GM19193 (cell line): ENCODE results near the gene ITGB4.

ENCODE experiments used
- POLR2A ChIP-seq: IDR thresholded peaks from 4 replicates; pipeline ENCODE4 v1.6.1; 2011; ENCODE audit not compliant: insufficient read depth, insufficient read length; ENCODE audit errors: extremely low read depth

Gene ITGB4

DNA sequence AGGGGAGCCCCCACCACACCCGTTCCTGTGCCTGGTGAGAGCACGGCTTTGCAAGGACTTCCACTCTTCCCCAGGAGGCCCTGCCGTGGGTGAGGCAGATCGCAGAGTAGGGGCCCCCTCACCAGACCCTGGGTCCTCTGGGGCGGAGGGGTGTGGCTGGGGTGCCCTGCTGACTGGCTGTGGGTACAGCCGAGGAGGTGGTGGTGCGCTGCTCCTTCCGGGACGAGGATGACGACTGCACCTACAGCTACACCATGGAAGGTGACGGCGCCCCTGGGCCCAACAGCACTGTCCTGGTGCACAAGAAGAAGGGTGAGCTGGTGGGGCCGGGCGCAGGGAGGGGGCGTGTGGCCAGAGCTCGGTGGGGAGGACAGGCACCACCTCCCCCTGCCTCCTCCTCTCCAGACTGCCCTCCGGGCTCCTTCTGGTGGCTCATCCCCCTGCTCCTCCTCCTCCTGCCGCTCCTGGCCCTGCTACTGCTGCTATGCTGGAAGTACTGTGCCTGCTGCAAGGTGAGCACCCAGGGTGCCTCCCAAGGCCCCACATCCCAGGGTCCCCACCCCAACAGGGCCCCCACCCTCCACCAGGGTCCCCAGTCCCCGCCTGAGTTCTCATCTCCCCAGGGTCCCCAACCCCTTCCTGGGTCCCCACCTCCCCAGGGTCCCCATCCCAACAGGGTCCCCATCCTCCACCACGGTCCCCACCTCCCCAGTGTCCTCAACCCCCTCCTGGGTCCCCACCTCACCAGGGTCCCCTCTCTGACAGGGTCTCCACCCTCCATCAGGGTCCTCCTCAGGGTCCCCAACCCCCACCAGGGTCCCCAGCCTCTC is 16.1 kb downstream of the ITGB4 start:
- no peak for TF ChIP-seq POLR2A

DNA sequence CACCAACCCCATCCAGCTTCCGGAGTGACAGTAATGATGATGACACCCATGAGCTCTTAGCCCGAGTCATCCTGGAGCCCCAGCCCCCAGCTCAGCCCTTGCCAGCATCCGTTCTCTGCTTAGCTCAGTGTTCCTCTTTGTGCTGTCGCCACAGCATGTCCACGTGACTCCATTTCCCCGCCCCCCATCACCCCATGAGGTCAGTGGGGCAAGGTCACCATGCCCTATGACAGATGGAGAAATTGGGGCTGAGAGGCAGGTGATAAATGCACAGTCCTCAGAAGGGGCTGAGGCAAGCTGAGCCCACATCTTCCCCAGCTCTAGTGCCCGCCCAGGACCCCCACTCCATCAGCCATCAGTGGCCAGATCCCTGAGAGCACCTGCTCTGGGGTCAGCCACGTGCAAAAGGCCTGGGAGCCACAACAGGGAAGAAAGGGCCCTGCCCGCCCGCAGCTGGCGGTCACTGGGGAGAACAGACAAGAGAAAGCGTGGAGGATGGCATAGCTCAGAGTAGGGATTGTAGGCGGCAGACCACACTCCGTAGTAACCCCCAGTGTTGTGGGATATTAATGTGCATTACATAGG is 17.1 kb downstream of the ITGB4 start:
- no peak for TF ChIP-seq POLR2A

DNA sequence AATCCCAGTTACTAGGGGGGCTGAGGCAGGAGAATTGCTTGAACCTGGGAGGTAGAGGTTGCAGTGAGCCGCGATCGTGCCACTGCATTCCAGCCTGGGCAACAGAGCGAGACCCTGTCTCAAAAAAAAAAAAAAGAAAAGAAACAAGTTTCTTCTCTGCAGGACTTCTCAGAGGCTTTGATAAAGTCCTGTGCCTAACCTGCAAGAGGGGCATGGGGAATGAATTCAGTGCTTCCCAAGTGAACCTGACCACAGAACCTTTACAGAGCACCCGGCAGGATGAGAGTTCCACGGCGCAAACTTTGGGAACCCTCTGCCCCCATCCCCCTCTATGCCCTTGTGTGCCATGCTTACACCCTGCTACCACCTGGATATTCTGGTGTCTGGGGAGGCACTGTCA is 17.9 kb downstream of the ITGB4 start:
- TF ChIP-seq POLR2A, result no peak

DNA sequence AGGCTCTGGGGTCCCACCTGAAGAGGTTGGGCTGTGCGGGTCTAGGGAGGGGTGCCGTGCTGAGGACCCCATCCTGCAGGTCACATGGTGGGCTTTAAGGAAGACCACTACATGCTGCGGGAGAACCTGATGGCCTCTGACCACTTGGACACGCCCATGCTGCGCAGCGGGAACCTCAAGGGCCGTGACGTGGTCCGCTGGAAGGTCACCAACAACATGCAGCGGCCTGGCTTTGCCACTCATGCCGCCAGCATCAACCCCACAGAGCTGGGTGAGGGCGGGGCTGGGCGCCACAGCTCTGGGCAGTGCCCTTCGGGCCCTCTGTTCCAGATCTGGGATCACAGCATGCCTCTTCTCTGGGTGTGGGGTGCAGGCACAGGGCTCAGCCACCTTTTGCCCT is 18.5 kb downstream of the ITGB4 start:
- TF ChIP-seq POLR2A, result no peak

DNA sequence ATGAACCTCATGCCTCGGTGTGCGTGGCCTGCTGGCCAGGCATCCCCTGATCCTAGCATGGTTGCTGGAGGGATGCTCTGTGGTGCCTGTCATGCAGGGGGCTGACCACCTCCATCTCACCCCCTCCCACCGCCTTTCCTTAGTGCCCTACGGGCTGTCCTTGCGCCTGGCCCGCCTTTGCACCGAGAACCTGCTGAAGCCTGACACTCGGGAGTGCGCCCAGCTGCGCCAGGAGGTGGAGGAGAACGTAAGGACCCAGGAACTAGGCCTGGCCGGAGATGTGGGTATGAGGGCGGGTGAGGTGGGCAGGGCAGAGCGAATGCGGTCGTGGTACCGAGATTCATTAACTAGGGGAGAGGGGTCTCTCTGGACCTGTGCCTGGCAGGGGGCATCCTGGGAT is 19.0 kb downstream of the ITGB4 start:
- no peak for TF ChIP-seq POLR2A

DNA sequence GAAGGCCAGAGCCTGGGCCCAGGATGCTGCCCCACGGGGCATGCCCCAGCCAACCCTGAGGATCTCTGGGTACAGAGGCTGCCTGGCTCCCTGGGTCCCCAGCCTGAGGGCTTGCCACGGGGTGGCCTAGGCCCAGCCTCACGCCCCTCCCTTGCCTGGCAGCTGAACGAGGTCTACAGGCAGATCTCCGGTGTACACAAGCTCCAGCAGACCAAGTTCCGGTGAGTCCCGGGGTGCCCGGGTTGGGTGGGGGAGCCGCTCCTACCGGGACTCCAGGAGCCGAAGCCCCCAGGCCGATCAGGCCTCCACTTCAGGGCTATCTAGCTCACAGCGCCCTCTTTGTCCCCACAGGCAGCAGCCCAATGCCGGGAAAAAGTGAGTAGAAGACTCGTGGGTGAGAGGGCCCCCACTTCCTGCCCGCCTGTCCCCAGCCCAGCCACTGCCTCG is 19.4 kb downstream of the ITGB4 start:
- TF ChIP-seq POLR2A, result no peak

DNA sequence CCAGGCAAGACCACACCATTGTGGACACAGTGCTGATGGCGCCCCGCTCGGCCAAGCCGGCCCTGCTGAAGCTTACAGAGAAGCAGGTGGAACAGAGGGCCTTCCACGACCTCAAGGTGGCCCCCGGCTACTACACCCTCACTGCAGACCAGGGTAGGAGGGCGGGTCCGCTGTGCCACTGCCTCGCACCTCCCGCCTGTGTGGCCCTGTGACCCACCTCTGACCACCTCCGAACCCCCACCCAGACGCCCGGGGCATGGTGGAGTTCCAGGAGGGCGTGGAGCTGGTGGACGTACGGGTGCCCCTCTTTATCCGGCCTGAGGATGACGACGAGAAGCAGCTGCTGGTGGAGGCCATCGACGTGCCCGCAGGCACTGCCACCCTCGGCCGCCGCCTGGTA is 21.1 kb downstream of the ITGB4 start:
- TF ChIP-seq POLR2A, result no peak

DNA sequence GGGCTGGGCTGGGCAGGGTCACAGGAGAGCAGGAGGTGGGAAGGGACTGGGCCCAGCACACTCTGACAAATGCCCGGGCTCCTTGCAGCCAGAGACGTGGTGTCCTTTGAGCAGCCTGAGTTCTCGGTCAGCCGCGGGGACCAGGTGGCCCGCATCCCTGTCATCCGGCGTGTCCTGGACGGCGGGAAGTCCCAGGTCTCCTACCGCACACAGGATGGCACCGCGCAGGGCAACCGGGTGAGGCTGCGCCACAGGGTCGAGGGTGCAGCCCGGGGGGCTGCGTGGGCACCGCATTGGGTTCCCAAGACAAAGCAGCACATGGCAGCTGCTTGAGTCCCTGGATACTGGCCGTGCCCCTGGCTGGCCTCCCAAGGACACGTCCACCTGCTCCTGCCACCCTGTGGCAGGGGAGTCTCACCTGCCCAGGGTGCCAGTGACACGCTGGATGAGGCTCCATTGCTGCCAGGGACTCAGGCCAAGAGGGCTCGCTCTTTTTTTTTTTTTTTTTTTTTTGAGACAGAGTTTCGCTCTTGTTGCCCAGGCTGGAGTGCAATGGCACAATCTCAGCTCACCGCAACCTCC is 22.5 kb downstream of the ITGB4 start:
- TF ChIP-seq POLR2A, result no peak

DNA sequence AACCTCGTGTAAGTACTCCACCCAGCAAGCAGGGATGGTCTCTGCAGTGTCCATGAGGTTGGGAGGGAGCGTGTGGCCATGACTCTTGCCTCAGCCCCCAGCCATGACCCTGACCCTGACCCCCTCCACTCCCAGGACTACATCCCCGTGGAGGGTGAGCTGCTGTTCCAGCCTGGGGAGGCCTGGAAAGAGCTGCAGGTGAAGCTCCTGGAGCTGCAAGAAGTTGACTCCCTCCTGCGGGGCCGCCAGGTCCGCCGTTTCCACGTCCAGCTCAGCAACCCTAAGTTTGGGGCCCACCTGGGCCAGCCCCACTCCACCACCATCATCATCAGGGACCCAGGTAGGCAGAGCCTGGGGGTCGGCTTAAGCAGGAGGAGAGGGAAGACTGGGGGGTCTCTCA is 27.4 kb downstream of the ITGB4 start:
- no peak for TF ChIP-seq POLR2A

DNA sequence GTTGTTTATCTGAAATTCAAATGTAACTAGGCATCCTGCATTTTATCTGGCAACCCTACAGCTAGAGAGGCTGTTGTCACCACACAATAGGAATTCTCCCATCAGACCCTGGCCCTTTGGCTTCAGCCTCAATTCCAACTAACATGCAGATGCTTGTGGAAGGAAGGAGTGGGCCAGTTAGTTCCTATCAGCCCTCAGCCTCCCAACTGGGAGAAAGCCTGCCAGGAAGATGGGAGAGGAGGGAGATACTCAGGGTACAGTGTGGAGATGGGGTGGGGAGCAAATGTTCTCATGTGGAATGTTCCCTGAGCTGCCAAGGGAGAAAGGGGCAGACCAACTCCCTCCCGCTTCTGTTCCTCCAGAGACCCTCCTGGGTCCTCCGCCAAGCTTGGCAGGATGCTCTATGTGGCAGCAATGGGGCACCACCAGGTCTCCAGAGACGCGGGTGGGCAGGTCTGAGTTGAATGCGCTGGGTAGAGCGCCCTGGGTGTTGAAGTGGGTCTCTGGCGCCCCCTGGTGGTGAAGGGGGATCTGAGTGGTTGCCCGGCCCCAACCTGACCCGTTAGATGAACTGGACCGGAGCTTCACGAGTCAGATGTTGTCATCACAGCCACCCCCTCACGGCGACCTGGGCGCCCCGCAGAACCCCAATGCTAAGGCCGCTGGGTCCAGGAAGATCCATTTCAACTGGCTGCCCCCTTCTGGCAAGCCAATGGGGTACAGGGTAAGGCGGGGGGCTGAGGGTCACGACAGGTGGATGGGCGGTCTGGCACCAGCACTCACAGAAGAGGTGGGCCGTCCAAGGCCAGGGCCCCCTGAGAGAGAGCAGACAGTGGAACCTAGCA is 28.5 kb downstream of the ITGB4 start:
- TF ChIP-seq POLR2A, result no peak

DNA sequence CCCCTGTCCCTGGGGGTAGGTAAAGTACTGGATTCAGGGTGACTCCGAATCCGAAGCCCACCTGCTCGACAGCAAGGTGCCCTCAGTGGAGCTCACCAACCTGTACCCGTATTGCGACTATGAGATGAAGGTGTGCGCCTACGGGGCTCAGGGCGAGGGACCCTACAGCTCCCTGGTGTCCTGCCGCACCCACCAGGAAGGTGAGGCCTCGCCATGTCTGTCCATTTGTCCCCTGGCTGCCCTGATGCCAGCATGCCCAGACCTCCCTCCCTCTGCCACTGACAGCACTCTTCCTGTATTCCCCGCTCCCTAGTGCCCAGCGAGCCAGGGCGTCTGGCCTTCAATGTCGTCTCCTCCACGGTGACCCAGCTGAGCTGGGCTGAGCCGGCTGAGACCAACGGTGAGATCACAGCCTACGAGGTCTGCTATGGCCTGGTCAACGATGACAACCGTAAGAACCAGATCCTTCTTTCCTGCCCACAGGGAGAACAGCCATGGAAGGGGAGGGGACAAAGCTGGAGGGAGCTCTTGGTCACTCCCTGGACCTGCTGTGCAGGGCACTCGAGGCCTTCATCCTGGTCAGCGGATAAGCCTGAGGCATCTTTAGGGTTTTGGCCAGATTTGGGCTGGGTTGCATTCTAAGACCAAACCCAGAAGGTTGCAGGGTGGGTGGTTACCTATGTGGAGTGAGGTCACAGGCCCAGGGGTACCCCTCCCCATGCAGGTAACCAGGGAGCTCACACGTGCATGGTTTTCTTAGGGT is 29.6 kb downstream of the ITGB4 start:
- TF ChIP-seq POLR2A, result no peak

DNA sequence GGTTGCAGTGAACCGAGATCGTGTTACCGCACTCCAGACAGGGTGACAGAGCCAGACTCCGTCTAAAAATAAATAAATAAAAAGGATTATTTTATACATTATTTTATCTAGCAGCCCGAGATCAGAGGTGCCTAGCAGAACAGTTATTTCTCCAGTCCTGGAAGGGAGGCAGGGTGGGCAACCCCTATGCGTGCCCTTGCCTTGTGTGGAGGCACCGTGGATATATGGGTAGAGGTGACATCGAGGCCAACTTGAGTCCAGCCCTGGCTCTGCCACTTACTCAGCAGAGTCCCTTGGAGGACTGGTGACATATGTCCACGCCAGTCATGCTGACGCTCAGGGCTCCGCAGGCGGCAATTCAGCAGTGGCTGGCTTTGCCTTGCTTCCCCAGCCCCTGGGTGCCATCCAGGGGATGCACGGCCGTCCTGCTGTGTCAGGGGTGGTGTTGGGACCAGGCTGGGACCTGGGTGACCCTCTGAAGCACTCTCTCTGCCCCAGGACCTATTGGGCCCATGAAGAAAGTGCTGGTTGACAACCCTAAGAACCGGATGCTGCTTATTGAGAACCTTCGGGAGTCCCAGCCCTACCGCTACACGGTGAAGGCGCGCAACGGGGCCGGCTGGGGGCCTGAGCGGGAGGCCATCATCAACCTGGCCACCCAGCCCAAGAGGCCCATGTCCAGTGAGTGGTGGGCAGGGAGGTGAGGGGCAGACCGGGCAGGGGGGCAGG is 30.6 kb downstream of the ITGB4 start:
- no peak for TF ChIP-seq POLR2A

DNA sequence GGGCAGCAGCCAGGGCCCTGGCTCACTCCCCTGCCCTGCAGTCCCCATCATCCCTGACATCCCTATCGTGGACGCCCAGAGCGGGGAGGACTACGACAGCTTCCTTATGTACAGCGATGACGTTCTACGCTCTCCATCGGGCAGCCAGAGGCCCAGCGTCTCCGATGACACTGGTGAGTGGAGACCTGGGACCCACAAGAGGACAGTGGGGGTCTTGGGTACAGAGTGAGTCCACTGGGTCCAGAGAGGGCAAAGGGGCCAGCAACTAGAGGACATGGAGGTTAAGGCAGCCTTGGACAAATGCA is 31.1 kb downstream of the ITGB4 start:
- no peak for TF ChIP-seq POLR2A

DNA sequence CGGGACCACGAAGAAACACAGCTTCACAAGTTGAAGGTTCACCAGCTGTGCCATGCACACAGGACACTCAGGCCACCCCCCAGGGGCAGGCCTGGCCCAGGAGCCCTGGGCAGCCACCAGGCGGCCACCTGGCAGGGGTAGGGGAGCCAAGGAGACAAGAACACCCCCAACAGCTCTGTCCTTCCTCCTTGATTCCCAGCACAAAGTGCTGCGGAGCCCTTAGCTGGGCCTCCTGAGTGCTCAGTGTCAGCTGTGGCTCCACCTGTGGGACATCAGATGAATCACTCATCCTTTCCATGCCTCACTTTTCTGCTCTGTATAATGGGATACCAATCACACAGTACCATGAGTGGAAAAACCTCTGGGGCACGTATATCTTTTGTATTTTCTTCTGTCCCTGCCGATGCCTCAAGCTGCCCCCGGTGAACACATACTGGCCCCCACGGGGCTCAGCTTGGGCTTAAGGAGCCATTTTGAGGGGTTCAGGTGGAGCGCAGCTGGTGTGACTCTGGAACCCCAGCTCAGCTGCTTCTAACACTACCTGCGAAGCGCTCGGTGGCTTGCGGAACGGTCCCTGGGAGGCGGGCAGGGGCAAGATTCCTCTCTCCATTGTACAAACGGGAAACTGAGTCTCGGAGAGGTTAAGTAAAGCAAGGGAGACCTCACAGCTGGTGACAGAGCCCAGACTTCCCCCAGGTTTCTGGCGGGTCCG is 31.7 kb downstream of the ITGB4 start:
- no peak for TF ChIP-seq POLR2A
